Stimulated activated CD8-positive, alpha-beta memory T cell treated with anti-CD3 and anti-CD28 coated beads, Interleukin-4, amount 100 ng/mL, for 4 hours (primary cell): ENCODE measurements around the gene SLBP.

ENCODE experiments used
- DNase-seq, 2 donors: peaks; one replicate each; pipeline ENCODE4 v3.0.0-alpha.2; 2020; ENCODE audit warnings: low read depth in 2 of 2, low spot score in 1 of 2

SLBP gene

GRCh38 chr4:1749370-1749769, 37.3 kb upstream of the SLBP start:
- no peak for DNase-seq

GRCh38 chr4:1748465-1748995, 36.4 kb upstream of the SLBP start:
- peak; percentile 46 to 60 for DNase-seq

- DNase-seq: no peak
These were observed 35.5 kb upstream of the SLBP start for GRCh38 chr4:1747603-1747967.

- no peak for DNase-seq
These were observed 34.9 kb upstream of the SLBP start for GRCh38 chr4:1746919-1747602.

GRCh38 chr4:1746265-1746691, 34.2 kb upstream of the SLBP start:
- peak; percentile 57 to 59 for DNase-seq

GRCh38 chr4:1745697-1746096, 33.6 kb upstream of the SLBP start:
- DNase-seq: no peak

GRCh38 chr4:1745165-1745564, 33.0 kb upstream of the SLBP start:
- DNase-seq: no peak

- DNase-seq: no peak
These were observed 32.4 kb upstream of the SLBP start for GRCh38 chr4:1744552-1744951.

GRCh38 chr4:1743975-1744374, 31.9 kb upstream of the SLBP start:
- no peak for DNase-seq

GRCh38 chr4:1743551-1743950, 31.4 kb upstream of the SLBP start:
- DNase-seq: no peak

GRCh38 chr4:1741208-1741607, 29.1 kb upstream of the SLBP start:
- DNase-seq: no peak

- no peak for DNase-seq
These were observed 28.0 kb upstream of the SLBP start for GRCh38 chr4:1740021-1740545.

- no peak for DNase-seq
These were observed 27.2 kb upstream of the SLBP start for GRCh38 chr4:1739358-1739757.

- DNase-seq: no peak
These were observed 26.3 kb upstream of the SLBP start for GRCh38 chr4:1738410-1738809.

- DNase-seq: no peak
These were observed 25.5 kb upstream of the SLBP start for GRCh38 chr4:1737666-1738065.

- no peak for DNase-seq
These were observed 24.7 kb upstream of the SLBP start for GRCh38 chr4:1736812-1737211.

GRCh38 chr4:1735215-1735614, 23.1 kb upstream of the SLBP start:
- DNase-seq: no peak

GRCh38 chr4:1732911-1733310, 20.8 kb upstream of the SLBP start:
- no peak for DNase-seq

- no peak for DNase-seq
These were observed 19.1 kb upstream of the SLBP start for GRCh38 chr4:1731180-1731579.

- DNase-seq: no peak
These were observed 18.5 kb upstream of the SLBP start for GRCh38 chr4:1730532-1731135.

GRCh38 chr4:1728061-1728980, 16.2 kb upstream of the SLBP start:
- no peak for DNase-seq
